Lower lobe of right lung (tissue), 2 donors: ENCODE measurements around the gene CDK6. TPM values are rescaled to one million over a fixed set of nuclear protein-coding genes. Genes with fewer than 3 reads are reported as not detected.

ENCODE experiments used
- ATAC-seq, 2 donors: fragments of 200-7000 bp; cut with Tn5 transposase; one replicate each; pipeline ENCODE4 v1.9.1; 2020 to 2022; ENCODE audit warnings: mild to moderate bottlenecking in 2 of 2, moderate library complexity in 2 of 2
- DNase-seq: peaks from one replicate; pipeline ENCODE4 v3.0.0-alpha.2; 2020
- H3K27ac ChIP-seq: fragments of 200-600 bp; one replicate; pipeline ENCODE4 v1.8.0; 2022
- H3K27me3 ChIP-seq: fragments of 200-600 bp; one replicate; pipeline ENCODE4 v1.8.0; 2022; ENCODE audit warnings: low read depth
- H3K36me3 ChIP-seq: fragments of 200-600 bp; one replicate; pipeline ENCODE4 v1.8.0; 2022; ENCODE audit warnings: mild to moderate bottlenecking
- H3K4me1 ChIP-seq: fragments of 200-600 bp; one replicate; pipeline ENCODE4 v1.8.0; 2022
- H3K4me3 ChIP-seq: fragments of 200-600 bp; one replicate; pipeline ENCODE4 v1.8.0; 2022; ENCODE audit warnings: mild to moderate bottlenecking
- H3K9me3 ChIP-seq: fragments of 200-600 bp; one replicate; pipeline ENCODE4 v1.8.0; 2022
- CTCF ChIP-seq: fragments of 200-600 bp; IDR thresholded peaks from one replicate; pipeline ENCODE4 v1.8.0; 2022; ENCODE audit warnings: antibody characterized with exemption, mild to moderate bottlenecking
- intact Hi-C: fragments of 100-400 bp; cut with DNase I; formaldehyde crosslinking; loops from one replicate; pipeline ENCODE4 v1.11.0; 2022
- total RNA-seq: library from RNA; stranded (reverse); fragmentation: NEBNext Ultra II Directional; extraction: Animal tissue kit (Norgen Biotek cat#: 25700); gene quantifications from one replicate; pipeline ENCODE4 v1.2.1, GENCODE V29; 2021
- donor health status: DM: no; HTN: yes; CAD: no; lungs with severe emphysema.

The CDK6 gene
- total RNA-seq, 1 donor from 2014 or later, result 21.7 TPM

- no peak for TF ChIP-seq CTCF
- DNase-seq (no peak), ATAC-seq (no peak)
- H3K9me3 ChIP-seq, result no peaks in the 10 kb centered on the region
- H3K27ac ChIP-seq, result no peak overlapping the region
- intact Hi-C loops, result no loop called here
- H3K4me3 ChIP-seq, result no peak overlapping the region
- no peaks in the 10 kb centered on the region for H3K27me3 ChIP-seq
- H3K36me3 ChIP-seq, result no peaks in the 10 kb centered on the region
- H3K4me1 ChIP-seq, result peaks cover under 1% of the 10 kb centered on the region
These were observed 62.6 kb downstream of the CDK6 start for GRCh38 chr7:92773808-92774207.

DNA sequence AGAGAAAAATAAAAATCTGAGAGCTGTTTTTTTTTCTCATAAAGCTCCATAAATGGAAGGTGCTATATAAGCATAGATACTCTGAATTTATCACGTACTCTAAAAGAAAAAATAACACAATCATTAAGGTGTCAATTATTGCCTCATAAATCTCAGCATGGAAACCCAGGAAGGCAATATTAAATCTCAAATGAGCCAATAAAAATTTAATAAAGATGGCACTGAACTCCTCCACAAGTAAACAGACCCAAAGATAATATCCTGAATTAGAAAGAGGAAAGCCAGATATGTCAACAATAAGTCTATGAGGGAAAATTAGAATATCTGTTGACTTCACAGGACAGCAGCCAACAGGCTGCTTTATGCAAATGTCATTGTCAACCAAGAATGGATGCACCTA is 66.5 kb downstream of the CDK6 start:
- Histone ChIP-seq H3K9me3 (no peaks in the 10 kb centered on the region), H3K4me1 (peaks cover 8% of the 10 kb centered on the region), H3K36me3 (no peaks in the 10 kb centered on the region), H3K27me3 (no peaks in the 10 kb centered on the region), H3K4me3 (no peak overlapping the region), H3K27ac (no peak overlapping the region)
- no peak for ATAC-seq
- no peak for TF ChIP-seq CTCF
- intact Hi-C loops, result no loop called here
- no peak for DNase-seq

GRCh38 chr7:92769394-92769699 is 67.0 kb downstream of the CDK6 start:
- DNase-seq (no peak), ATAC-seq (no peak)
- H3K27me3 ChIP-seq, result no peaks in the 10 kb centered on the region
- no peak for TF ChIP-seq CTCF
- no peaks in the 10 kb centered on the region for H3K36me3 ChIP-seq
- no peak overlapping the region for H3K27ac ChIP-seq
- no peak overlapping the region for H3K4me3 ChIP-seq
- H3K9me3 ChIP-seq, result no peaks in the 10 kb centered on the region
- intact Hi-C loops, result no loop called here
- peaks cover 8% of the 10 kb centered on the region for H3K4me1 ChIP-seq

GRCh38 chr7:92768501-92769393 is 67.6 kb downstream of the CDK6 start:
- ATAC-seq, result no peak
- Histone ChIP-seq H3K36me3 (no peaks in the 10 kb centered on the region), H3K9me3 (no peaks in the 10 kb centered on the region), H3K4me1 (peaks cover 8% of the 10 kb centered on the region), H3K27me3 (no peaks in the 10 kb centered on the region), H3K27ac (no peak overlapping the region), H3K4me3 (no peak overlapping the region)
- TF ChIP-seq CTCF, result no peak
- intact Hi-C loops, result no loop called here
- DNase-seq, result no peak

- no peaks in the 10 kb centered on the region for H3K36me3 ChIP-seq
- peaks cover 8% of the 10 kb centered on the region for H3K4me1 ChIP-seq
- TF ChIP-seq CTCF, result no peak
- H3K9me3 ChIP-seq, result no peaks in the 10 kb centered on the region
- intact Hi-C loops, result no loop called here
- DNase-seq (no peak), ATAC-seq (no peak)
- H3K27ac ChIP-seq, result no peak overlapping the region
- no peak overlapping the region for H3K4me3 ChIP-seq
- no peaks in the 10 kb centered on the region for H3K27me3 ChIP-seq
These were observed 68.9 kb downstream of the CDK6 start for GRCh38 chr7:92767437-92767836.
